ENCODE data around the gene TES.

DNA sequence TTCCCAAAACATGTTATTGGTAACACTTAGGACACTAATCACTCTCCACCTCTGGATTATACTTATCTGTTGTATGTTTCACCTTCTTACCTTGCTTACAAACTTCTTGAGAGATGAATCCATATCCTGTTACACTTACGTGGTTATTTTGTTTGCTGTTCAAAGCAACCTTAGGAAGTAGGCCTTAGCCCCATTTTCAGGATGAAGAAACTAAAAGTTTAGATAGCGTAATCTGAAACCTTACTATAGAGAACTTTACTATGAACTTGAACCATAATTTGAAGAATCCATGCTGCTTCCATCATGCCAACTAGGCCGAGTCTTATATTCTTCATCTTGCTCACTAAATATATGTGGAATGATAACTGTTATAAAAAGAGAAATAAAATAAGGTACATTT, 4.6 kb downstream of the TES start:
- TF ChIP-seq, protein P1, sequence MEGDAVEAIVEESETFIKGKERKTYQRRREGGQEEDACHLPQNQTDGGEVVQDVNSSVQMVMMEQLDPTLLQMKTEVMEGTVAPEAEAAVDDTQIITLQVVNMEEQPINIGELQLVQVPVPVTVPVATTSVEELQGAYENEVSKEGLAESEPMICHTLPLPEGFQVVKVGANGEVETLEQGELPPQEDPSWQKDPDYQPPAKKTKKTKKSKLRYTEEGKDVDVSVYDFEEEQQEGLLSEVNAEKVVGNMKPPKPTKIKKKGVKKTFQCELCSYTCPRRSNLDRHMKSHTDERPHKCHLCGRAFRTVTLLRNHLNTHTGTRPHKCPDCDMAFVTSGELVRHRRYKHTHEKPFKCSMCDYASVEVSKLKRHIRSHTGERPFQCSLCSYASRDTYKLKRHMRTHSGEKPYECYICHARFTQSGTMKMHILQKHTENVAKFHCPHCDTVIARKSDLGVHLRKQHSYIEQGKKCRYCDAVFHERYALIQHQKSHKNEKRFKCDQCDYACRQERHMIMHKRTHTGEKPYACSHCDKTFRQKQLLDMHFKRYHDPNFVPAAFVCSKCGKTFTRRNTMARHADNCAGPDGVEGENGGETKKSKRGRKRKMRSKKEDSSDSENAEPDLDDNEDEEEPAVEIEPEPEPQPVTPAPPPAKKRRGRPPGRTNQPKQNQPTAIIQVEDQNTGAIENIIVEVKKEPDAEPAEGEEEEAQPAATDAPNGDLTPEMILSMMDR (conservative IDR thresholded peaks at IDR 0.05; ENCODE audit: low read depth in 2 of 2) = no peak
- no peak for TF ChIP-seq EZH2phosphoT487 (IDR thresholded peaks at IDR 0.05; ENCODE audit: unreplicated experiment)
